Epidermal melanocyte (primary cell): ENCODE results near the gene MRPS35.
"Not testable (repeated sequence)": the region's sequence is repeated elsewhere in the genome, so short reads cannot be mapped to it uniquely, and the experiment has no call there.

Experiments
- DNase-seq: peaks from one replicate; pipeline ENCODE4 v3.0.0; 2011; ENCODE audit warnings: low spot score; ENCODE audit not compliant: insufficient read length

The MRPS35 gene

GRCh38 chr12:27709212-27709931 is 1.3 kb upstream of the MRPS35 start:
- no peak for DNase-seq

- no peak for DNase-seq
These were observed 570 bp upstream of the MRPS35 start for GRCh38 chr12:27709932-27710591.

GRCh38 chr12:27711317-27711682 is 668 bp downstream of the MRPS35 start:
- DNase-seq = no peak

- no peak for DNase-seq
These were observed 1.3 kb downstream of the MRPS35 start for GRCh38 chr12:27711967-27712366.

- DNase-seq = no peak
These were observed 12.6 kb downstream of the MRPS35 start for GRCh38 chr12:27723212-27723611.

GRCh38 chr12:27730097-27730588 is 19.5 kb downstream of the MRPS35 start:
- no peak for DNase-seq

- DNase-seq = no peak
These were observed 21.6 kb downstream of the MRPS35 start for GRCh38 chr12:27732281-27732680.

GRCh38 chr12:27733052-27733656 is 22.5 kb downstream of the MRPS35 start:
- DNase-seq = no peak

GRCh38 chr12:27733791-27734190 is 23.2 kb downstream of the MRPS35 start:
- no peak for DNase-seq

- DNase-seq = not testable (repeated sequence)
These were observed 23.7 kb downstream of the MRPS35 start for GRCh38 chr12:27734321-27734720.

GRCh38 chr12:27743601-27744000 is 33.0 kb downstream of the MRPS35 start:
- no peak for DNase-seq

GRCh38 chr12:27745734-27746133 is 35.1 kb downstream of the MRPS35 start:
- not testable (repeated sequence) for DNase-seq

GRCh38 chr12:27747111-27747820 is 36.6 kb downstream of the MRPS35 start:
- DNase-seq = no peak

- DNase-seq = no peak
These were observed 40.9 kb downstream of the MRPS35 start for GRCh38 chr12:27751386-27752047.

- DNase-seq = no peak
These were observed 44.2 kb downstream of the MRPS35 start for GRCh38 chr12:27754795-27755194.

GRCh38 chr12:27756670-27757195 is 46.1 kb downstream of the MRPS35 start:
- no peak for DNase-seq

GRCh38 chr12:27762757-27763156 is 52.1 kb downstream of the MRPS35 start:
- no peak for DNase-seq

GRCh38 chr12:27766587-27766986 is 56.0 kb downstream of the MRPS35 start:
- no peak for DNase-seq

GRCh38 chr12:27769142-27769673 is 58.6 kb downstream of the MRPS35 start:
- no peak for DNase-seq

- DNase-seq = no peak
These were observed 61.1 kb downstream of the MRPS35 start for GRCh38 chr12:27771481-27772327.
